ENCODE measurements around the gene CXorf38. TPM values are rescaled to one million over a fixed set of nuclear protein-coding genes. Genes with fewer than 3 reads are reported as not detected.
"Not testable (repeated sequence)": the region's sequence is repeated elsewhere in the genome, so short reads cannot be mapped to it uniquely, and the experiment has no call there.

The CXorf38 gene
- total RNA-seq, 4 donors from 2014 or later, result 11.7 to 23.3 (median 16.5) TPM

GRCh38 chrX:40615976-40616375 is 31.4 kb downstream of the CXorf38 start:
- DNase-seq (ENCODE audit: low spot score), result no peak
- TF ChIP-seq CTCF (IDR thresholded peaks at IDR 0.05), result no peak
- ATAC-seq (ENCODE audit: low FRiP score), result no peak

- DNase-seq (ENCODE audit: low spot score) (no peak), ATAC-seq (ENCODE audit: low FRiP score) (no peak)
- TF ChIP-seq CTCF (IDR thresholded peaks at IDR 0.05), result no peak
Measured at GRCh38 chrX:40612511-40612910, 34.9 kb downstream of the CXorf38 start.

DNA sequence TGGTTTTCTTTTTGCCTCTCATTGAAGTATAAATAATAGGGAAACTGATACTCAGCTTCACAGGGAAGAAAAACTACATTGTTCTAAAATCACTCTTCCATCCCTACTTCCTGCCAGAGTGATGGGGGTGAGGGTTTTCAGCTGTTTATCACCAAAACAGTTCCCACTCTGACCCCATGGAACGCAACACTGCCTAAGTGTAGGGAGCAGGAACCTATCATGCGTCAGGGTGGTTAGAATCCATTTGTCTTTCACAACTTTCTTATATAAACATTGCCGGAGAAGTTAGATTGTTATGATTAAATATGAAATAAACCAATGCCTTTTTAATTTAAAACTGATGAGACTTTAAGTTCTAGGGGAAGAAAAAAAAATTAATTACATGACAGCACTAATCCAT is 40.0 kb downstream of the CXorf38 start:
- ATAC-seq (ENCODE audit: low FRiP score) (no peak), DNase-seq (ENCODE audit: low spot score) (no peak)
- TF ChIP-seq CTCF (IDR thresholded peaks at IDR 0.05), result no peak

GRCh38 chrX:40603446-40603845 is 43.9 kb downstream of the CXorf38 start:
- no peak for TF ChIP-seq CTCF (IDR thresholded peaks at IDR 0.05)
- no peak for DNase-seq (ENCODE audit: low spot score)
- ATAC-seq (ENCODE audit: low FRiP score), result no peak

DNA sequence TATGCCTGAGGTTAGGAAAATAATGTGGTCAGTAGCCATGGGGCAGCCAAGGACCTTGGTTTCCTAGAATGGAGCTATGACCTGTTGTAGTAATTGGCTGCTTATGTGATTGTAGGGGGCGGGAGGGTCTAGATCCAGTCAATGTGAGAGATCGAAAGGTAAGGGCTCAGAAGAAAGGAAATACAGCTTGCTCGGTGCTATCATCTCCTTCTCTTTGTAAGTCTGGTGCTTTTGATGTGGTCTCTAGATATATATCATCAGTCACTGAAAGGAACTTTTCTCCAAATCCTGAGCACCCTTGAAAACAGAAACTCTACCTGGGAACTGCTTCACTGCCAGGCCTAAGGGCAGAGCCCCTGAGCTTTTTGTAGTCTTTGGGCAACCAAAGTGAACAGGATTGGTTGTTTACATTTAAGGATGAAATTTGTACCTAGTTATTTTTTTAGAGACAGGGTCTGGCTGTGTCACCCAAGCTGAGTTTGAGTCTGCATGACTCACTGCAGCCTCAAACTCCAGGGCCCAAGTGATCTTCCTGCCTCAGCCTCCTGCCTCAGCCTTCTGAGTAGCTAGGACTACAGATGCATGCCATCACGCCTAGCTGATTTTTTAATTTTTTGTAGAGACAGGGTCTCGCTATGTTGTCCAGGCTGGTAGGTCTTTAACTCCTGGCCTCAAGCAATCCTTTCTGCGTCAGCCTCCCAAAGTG is 57.6 kb downstream of the CXorf38 start:
- ATAC-seq (ENCODE audit: low FRiP score); DNase-seq (ENCODE audit: low spot score): not testable (repeated sequence)

GRCh38 chrX:40587623-40588022 is 59.7 kb downstream of the CXorf38 start:
- DNase-seq (ENCODE audit: low spot score); ATAC-seq (ENCODE audit: low FRiP score): not testable (repeated sequence)

GRCh38 chrX:40582811-40583210 is 64.5 kb downstream of the CXorf38 start:
- ATAC-seq (ENCODE audit: low FRiP score) (no peak), DNase-seq (ENCODE audit: low spot score) (no peak)
- no peak for TF ChIP-seq CTCF (IDR thresholded peaks at IDR 0.05)

- ATAC-seq (ENCODE audit: low FRiP score); DNase-seq (ENCODE audit: low spot score): not testable (repeated sequence)
Measured at GRCh38 chrX:40582178-40582577, 65.2 kb downstream of the CXorf38 start.
